GM12865 (cell line): ENCODE data around the gene COCH.

ENCODE experiments used
- DNase-seq: peaks from one replicate; pipeline ENCODE4 v3.0.0; 2010; ENCODE audit warnings: low read depth
- H3K4me3 ChIP-seq: 2 replicates; pipeline ENCODE4 v1.5.1; 2011; ENCODE audit warnings: mild to moderate bottlenecking, low read depth, low read length, control low read depth
- CTCF ChIP-seq: IDR thresholded peaks from 2 replicates; pipeline ENCODE4 v1.5.1; 2011; ENCODE audit warnings: low read length, control low read depth, low read depth, inconsistent platforms; ENCODE audit not compliant: insufficient read depth; ENCODE audit errors: missing control alignments

COCH gene

GRCh38 chr14:30874120-30874998 lies at the start of gene COCH:
COCH (plus strand) TSS chr14:30874559; CDS start chr14:30874939, 380 bp downstream.
- peak within 1 kb of the TSS; percentile 61 for H3K4me3 ChIP-seq
- peak; percentile 56 for TF ChIP-seq CTCF
- DNase-seq = peak; percentile 87

- H3K4me3 ChIP-seq = no peak overlapping the region
- no peak for DNase-seq
- TF ChIP-seq CTCF = no peak
Observed at GRCh38 chr14:30826070-30826469, 48.3 kb upstream of the COCH start.

- no peak for DNase-seq
- no peak for TF ChIP-seq CTCF
- no peak overlapping the region for H3K4me3 ChIP-seq
Observed at GRCh38 chr14:30829853-30830252, 44.5 kb upstream of the COCH start.

GRCh38 chr14:30834353-30834752 lies 40.0 kb upstream of the COCH start:
- no peak for TF ChIP-seq CTCF
- DNase-seq = no peak
- H3K4me3 ChIP-seq = no peak overlapping the region

- TF ChIP-seq CTCF = no peak
- DNase-seq = no peak
Observed at GRCh38 chr14:30838351-30838750, 36.0 kb upstream of the COCH start.

GRCh38 chr14:30840086-30840779 lies 34.1 kb upstream of the COCH start:
- no peak for TF ChIP-seq CTCF
- H3K4me3 ChIP-seq = no peak overlapping the region
- DNase-seq = no peak

More at GRCh38 chr14:30838351-30838750, 36.0 kb upstream of the COCH start:
- H3K4me3 ChIP-seq = no peak overlapping the region
